GM21737 (cell line): ENCODE results near the gene SLC6A16.
"Not testable (repeated sequence)": the region's sequence is repeated elsewhere in the genome, so short reads cannot be mapped to it uniquely, and the experiment has no call there.

Source experiments
- ATAC-seq: cut with Tn5 transposase; IDR thresholded peaks from one replicate; pipeline ENCODE4 v1.9.1; 2021; ENCODE audit warnings: mild to moderate bottlenecking, moderate library complexity; ENCODE audit not compliant: unreplicated experiment

SLC6A16 gene

GRCh38 chr19:49282184-49282583, 42.8 kb downstream of the SLC6A16 start:
- no peak for ATAC-seq

- ATAC-seq, result no peak
These were observed 52.8 kb downstream of the SLC6A16 start for GRCh38 chr19:49272204-49272603.

GRCh38 chr19:49271080-49271753, 53.8 kb downstream of the SLC6A16 start:
- no peak for ATAC-seq

- ATAC-seq, result not testable (repeated sequence)
These were observed 58.6 kb downstream of the SLC6A16 start for GRCh38 chr19:49266409-49266808.

DNA sequence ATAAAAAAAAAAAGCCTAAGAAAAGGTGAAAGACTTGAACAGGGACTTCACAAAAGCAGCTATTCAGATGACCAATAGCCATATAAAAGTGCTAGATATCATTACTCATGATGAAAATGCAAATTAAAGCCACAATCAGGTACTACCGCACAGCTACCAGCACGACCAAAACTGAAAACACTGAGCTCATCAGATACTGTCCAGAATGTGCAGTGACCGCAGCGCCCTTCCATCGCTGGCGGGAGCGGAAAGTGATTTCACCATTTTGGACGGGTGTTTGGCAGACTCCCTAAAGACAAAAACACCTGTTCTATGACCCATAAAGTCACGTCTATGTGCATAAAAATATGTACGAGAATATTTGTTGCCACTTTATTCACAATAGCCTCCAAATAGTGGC, 60.7 kb downstream of the SLC6A16 start:
- no peak for ATAC-seq

DNA sequence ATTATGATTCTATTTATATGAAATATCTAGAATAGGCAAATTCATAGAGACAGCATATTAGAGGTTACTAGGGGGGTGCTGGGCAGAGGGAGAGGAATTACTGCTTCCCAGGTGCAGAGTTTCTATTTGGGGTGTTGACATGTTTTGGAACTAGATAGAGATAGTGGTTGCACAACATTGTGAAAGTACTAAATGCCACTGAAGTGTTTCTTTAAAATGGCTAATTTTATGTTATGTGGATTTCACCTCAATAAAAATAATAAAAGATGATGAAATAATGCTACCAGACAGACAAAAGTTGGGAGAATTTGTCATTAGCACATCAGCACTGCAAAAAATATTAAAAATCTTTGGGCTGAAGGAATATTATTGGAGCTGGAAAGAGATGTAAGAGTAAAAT, 63.4 kb downstream of the SLC6A16 start:
- no peak for ATAC-seq

DNA sequence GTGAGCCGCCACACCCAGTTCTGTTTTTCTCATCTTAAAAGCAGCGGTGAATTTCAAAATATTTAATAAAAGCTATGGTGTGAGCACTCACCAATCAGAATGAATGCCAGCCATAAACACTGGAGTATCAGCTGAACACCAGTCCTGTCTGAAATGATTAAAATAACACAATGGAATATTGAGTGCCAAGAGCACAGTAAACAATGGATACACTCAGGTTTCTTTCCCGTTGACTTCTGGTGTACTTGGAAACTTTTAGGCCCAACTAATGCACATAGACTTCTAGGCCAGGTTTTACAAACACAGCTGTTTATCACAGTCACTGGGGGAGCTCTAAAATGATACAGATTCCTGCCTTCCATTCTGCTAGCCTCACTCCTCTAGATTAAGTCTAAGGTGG, 68.3 kb downstream of the SLC6A16 start:
- no peak for ATAC-seq

DNA sequence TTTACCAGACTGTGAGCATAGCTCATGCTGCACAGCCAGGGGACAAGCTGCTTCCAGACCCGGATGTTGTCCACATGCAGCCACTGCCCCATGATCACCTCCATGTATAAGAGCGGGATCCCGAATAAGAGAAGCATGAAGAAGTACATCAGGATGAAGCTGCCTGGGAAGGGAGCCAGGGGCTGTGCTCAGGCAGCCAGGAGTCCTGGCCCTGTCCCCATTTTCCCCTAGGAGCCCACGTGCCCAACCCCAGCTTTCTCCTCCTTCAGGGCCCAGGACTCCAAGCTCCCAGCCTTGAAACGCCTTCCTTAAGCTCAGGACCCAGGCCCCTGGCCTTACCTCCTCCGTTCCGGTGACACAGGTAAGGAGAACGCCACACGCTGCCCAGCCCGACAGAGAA, 69.3 kb downstream of the SLC6A16 start:
- no peak for ATAC-seq

- ATAC-seq, result no peak
These were observed 75.1 kb downstream of the SLC6A16 start for GRCh38 chr19:49249933-49250332.

DNA sequence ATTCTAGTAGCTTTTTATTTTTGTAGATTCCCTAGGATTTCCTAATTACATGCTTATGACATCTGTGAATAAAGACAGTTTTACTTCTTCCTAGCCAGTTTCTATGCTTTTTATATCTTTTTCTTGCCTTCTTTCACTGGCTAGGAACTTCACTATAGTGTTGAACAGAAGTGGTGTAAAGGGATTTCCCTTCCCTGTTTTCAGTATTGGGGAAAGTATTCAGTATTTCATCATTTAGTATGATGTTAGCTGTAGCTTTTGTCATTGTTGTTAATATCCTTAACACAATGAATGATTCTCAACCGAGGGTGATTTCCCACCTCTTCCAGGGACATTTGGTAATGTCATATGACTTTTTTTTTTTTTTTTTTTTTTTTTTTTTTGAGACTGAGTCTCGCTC, 77.3 kb downstream of the SLC6A16 start:
- no peak for ATAC-seq

DNA sequence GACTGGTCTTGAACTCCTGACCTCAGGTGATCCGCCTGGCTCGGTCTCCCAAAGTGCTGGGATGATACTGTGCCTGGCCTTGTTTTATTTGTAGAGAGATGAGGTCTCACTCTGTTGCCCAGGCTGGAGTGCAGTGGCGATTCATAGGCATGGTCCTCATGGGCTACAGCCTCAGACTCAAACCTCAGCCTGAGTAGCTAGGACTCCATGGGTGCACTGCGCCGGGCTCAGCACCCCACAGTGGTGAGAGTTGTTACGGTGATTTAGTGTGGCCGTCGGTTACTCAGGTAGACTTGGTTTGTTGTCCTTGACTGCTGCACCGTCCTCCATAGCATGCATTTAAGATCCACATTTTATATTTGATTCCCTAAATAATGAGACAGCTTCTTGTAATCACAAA, 80.7 kb downstream of the SLC6A16 start:
- ATAC-seq, result no peak

GRCh38 chr19:49243726-49244125, 81.3 kb downstream of the SLC6A16 start:
- no peak for ATAC-seq

- no peak for ATAC-seq
These were observed 81.9 kb downstream of the SLC6A16 start for GRCh38 chr19:49243129-49243528.

DNA sequence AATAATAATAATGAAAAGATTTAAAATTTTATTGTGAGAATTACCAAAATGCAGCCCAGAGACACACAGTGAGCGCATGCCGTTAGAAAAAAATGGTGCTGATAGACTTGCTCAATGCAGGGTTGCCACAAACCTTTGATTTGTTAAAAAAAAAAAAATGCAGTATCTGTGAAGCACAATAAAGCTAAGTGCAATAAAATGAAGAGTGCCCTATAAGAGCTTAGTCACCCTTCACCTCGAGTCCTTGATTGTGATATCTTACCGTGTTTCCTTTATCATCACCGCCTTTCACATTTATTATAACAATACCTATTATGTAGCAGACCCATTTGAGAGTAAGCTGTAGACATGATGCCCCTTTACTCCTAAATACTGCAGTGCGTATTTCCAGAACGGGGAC, 83.2 kb downstream of the SLC6A16 start:
- ATAC-seq, result no peak
